Measurements from ENCODE around the gene LDLRAD4.

LDLRAD4 gene

GRCh38 chr18:13618760-13619438, 400.3 kb downstream of the LDLRAD4 start:
- DNase-seq (ENCODE audit: low read depth): no peak

DNA sequence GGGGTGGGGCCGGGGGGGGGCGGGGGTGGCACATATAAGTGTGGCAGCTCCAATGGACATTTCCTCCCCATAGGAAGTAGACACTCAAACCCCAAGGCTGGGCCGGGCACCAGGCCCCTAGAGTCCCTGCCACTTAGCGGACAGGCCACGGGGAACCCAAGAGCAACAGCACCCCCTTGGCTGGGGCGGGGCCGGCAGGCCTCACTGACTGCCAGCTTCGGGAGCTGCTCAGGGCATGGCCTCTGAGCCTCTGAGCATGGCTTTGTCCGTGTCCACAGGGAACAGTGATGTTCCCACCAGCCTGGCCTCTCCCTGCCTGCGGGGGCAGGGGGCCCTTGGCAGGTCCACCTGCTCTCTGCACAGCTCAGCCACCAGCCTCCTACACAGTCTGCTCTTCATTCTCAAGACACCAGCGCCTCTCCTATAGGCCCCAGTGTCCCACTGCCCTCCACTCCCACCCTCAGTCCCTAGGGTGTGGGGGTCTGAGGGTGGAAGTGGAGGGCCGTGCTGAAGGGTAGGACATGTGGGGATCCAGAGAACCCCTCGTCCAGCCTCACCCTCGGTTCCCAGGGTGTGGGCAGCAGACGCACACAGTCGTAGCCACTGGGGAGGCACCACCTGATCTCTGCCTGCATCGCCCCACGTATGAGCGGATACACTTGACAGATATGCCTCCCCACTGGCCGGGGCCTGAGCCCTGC, 401.1 kb downstream of the LDLRAD4 start:
- no peak for DNase-seq (ENCODE audit: low read depth)

GRCh38 chr18:13620206-13620672, 401.7 kb downstream of the LDLRAD4 start:
- DNase-seq (ENCODE audit: low read depth): no peak

GRCh38 chr18:13620818-13621445, 402.4 kb downstream of the LDLRAD4 start:
- DNase-seq (ENCODE audit: low read depth): no peak

- DNase-seq (ENCODE audit: low read depth): no peak
These were observed 402.9 kb downstream of the LDLRAD4 start for GRCh38 chr18:13621446-13621849.

GRCh38 chr18:13621886-13622619, 403.5 kb downstream of the LDLRAD4 start:
- DNase-seq (ENCODE audit: low read depth): no peak

- no peak for DNase-seq (ENCODE audit: low read depth)
These were observed 404.2 kb downstream of the LDLRAD4 start for GRCh38 chr18:13622751-13623150.

- DNase-seq (ENCODE audit: low read depth): no peak
These were observed 404.8 kb downstream of the LDLRAD4 start for GRCh38 chr18:13623348-13623747.

GRCh38 chr18:13623871-13624270, 405.3 kb downstream of the LDLRAD4 start:
- DNase-seq (ENCODE audit: low read depth): no peak

DNA sequence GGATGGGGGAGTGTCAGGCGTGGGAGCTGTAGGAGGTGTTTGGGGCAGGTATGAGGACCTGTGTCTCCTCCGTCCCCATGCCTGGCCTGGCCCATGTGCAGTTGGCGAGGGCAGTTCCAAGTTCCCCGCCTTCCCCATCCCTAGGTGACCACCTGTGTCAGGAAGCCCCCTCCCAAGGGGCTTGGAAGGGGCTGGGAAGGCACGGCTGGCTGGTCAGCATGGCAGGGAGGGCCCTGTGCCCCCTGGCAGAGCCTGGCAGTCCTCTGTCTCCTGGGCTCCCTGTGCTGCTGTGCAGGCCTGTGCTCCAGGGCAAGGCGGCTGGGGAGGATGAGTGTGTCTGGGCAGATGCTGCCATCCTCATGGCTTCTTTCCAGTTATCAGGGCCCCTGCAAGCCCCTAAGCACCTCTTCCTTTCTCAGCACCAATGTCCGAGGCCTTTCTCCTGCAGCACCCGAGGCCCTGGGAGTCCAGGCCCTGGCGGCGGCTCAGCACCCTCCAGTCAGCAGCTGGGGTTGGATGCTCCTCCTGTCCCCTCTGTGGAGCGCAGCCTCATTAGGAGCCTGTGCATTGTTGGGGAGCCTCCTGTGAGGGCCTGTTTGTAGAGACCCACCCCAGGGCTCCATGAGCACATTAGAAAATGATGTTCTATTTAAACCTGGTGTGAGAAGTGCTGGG, 406.1 kb downstream of the LDLRAD4 start:
- DNase-seq (ENCODE audit: low read depth): no peak

GRCh38 chr18:13625355-13625754, 406.8 kb downstream of the LDLRAD4 start:
- no peak for DNase-seq (ENCODE audit: low read depth)

- DNase-seq (ENCODE audit: low read depth): no peak
These were observed 407.4 kb downstream of the LDLRAD4 start for GRCh38 chr18:13625843-13626543.

GRCh38 chr18:13626544-13626908, 408.0 kb downstream of the LDLRAD4 start:
- DNase-seq (ENCODE audit: low read depth): no peak

- DNase-seq (ENCODE audit: low read depth): no peak
These were observed 409.1 kb downstream of the LDLRAD4 start for GRCh38 chr18:13627639-13628038.

- no peak for DNase-seq (ENCODE audit: low read depth)
These were observed 409.7 kb downstream of the LDLRAD4 start for GRCh38 chr18:13628211-13628610.

- DNase-seq (ENCODE audit: low read depth): no peak
These were observed 411.5 kb downstream of the LDLRAD4 start for GRCh38 chr18:13629841-13630715.

DNA sequence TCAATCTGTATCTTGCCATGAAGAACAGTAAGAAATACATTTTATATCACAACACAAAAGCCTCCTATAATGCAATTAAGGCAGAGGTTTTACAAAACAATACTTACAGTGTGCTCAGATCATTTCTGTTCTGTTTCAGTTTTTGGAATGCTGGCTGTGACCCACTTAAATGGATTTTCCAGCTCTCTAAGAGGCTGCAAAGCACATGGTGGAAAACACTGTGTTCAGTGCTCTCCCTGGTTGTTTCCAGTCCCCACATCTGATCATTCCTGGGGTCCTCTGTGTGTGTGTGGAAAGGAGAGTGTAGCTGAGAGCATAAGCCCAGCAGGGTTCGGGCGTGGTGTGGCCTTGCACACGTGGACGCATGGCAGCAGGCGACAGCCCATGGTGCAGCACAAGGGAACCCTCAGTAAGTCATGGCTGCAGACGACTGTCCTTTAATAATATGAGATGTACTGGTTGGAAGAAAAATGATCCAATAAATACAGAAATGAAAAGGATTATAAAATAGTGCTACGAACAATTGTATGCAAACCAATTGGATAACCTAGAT, 412.2 kb downstream of the LDLRAD4 start:
- DNase-seq (ENCODE audit: low read depth): no peak

GRCh38 chr18:13633700-13634099, 415.1 kb downstream of the LDLRAD4 start:
- DNase-seq (ENCODE audit: low read depth): no peak

GRCh38 chr18:13635046-13635445, 416.5 kb downstream of the LDLRAD4 start:
- no peak for DNase-seq (ENCODE audit: low read depth)
